ENCODE data around the gene MCM10.

Gene MCM10

GRCh38 chr10:13167568-13167967 is 6.2 kb downstream of the MCM10 start:
- DNase-seq, result no peak

GRCh38 chr10:13168781-13169180 is 7.4 kb downstream of the MCM10 start:
- no peak for DNase-seq

GRCh38 chr10:13173616-13174015 is 12.3 kb downstream of the MCM10 start:
- DNase-seq, result no peak

GRCh38 chr10:13180788-13181187 is 19.4 kb downstream of the MCM10 start:
- no peak for DNase-seq

GRCh38 chr10:13182424-13182823 is 21.1 kb downstream of the MCM10 start:
- DNase-seq, result no peak

- DNase-seq, result no peak
Measured at GRCh38 chr10:13183625-13184024, 22.3 kb downstream of the MCM10 start.

- DNase-seq, result no peak
Measured at GRCh38 chr10:13184276-13184675, 22.9 kb downstream of the MCM10 start.

- no peak for DNase-seq
Measured at GRCh38 chr10:13184730-13185514, 23.6 kb downstream of the MCM10 start.

GRCh38 chr10:13187135-13187534 is 25.8 kb downstream of the MCM10 start:
- DNase-seq, result no peak

GRCh38 chr10:13188593-13188992 is 27.2 kb downstream of the MCM10 start:
- DNase-seq, result no peak

- DNase-seq, result no peak
Measured at GRCh38 chr10:13189961-13190360, 28.6 kb downstream of the MCM10 start.

- no peak for DNase-seq
Measured at GRCh38 chr10:13190816-13191215, 29.5 kb downstream of the MCM10 start.

GRCh38 chr10:13191362-13191761 is 30.0 kb downstream of the MCM10 start:
- DNase-seq, result no peak

GRCh38 chr10:13193637-13194036 is 32.3 kb downstream of the MCM10 start:
- DNase-seq, result no peak

GRCh38 chr10:13195016-13195415 is 33.7 kb downstream of the MCM10 start:
- no peak for DNase-seq

GRCh38 chr10:13201132-13201531 is 39.8 kb downstream of the MCM10 start:
- no peak for DNase-seq

GRCh38 chr10:13206091-13206490 is 44.7 kb downstream of the MCM10 start:
- no peak for DNase-seq

GRCh38 chr10:13206546-13207443 is 45.4 kb downstream of the MCM10 start:
- peak; percentile 65 for DNase-seq

- DNase-seq, result no peak
Measured at GRCh38 chr10:13213163-13213562, 51.8 kb downstream of the MCM10 start.

GRCh38 chr10:13218878-13219277 is 57.5 kb downstream of the MCM10 start:
- DNase-seq, result no peak

- DNase-seq, result peak; percentile 80
Measured at GRCh38 chr10:13219685-13220670, 58.6 kb downstream of the MCM10 start.

GRCh38 chr10:13221572-13221971 is 60.2 kb downstream of the MCM10 start:
- no peak for DNase-seq

GRCh38 chr10:13222151-13222550 is 60.8 kb downstream of the MCM10 start:
- no peak for DNase-seq

Data from DMS53 (cell line).